Neural cell (in vitro differentiated cells): ENCODE data around the gene MAP4K5.

Experiments
- EP300 ChIP-seq: fragments of 450-650 bp; conservative IDR thresholded peaks from 2 replicates; pipeline ENCODE4 v1.6.1; 2014; ENCODE audit warnings: antibody characterized with exemption, mild to moderate bottlenecking, moderate library complexity; ENCODE audit not compliant: poor library complexity, severe bottlenecking
- EZH2 ChIP-seq: fragments of 200-600, 300-800 bp; shearing (Covaris generic), sonication (generic); IDR thresholded peaks from 2 replicates; pipeline ENCODE4 v1.6.1; 2014; ENCODE audit warnings: antibody characterized with exemption, low read length, borderline replicate concordance, mild to moderate bottlenecking; ENCODE audit not compliant: insufficient read depth, poor library complexity, severe bottlenecking
- MXI1 ChIP-seq: fragments of 450-650 bp; conservative IDR thresholded peaks from 2 replicates; pipeline ENCODE4 v1.6.1; 2014; ENCODE audit warnings: antibody characterized with exemption, mild to moderate bottlenecking; ENCODE audit not compliant: poor library complexity, severe bottlenecking
- POLR2AphosphoS5 ChIP-seq: IDR thresholded peaks from 2 replicates; pipeline ENCODE4 v1.6.1; 2012
- RAD21 ChIP-seq: fragments of 450-650 bp; conservative IDR thresholded peaks from 2 replicates; pipeline ENCODE4 v1.6.1; 2014; ENCODE audit warnings: antibody characterized with exemption, mild to moderate bottlenecking, moderate library complexity
- SMC3 ChIP-seq: fragments of 450-650 bp; conservative IDR thresholded peaks from 2 replicates; pipeline ENCODE4 v1.6.1; 2014; ENCODE audit warnings: antibody characterized with exemption, mild to moderate bottlenecking, moderate library complexity; ENCODE audit not compliant: poor library complexity
- TF ChIP-seq, protein P1 (sequence below): fragments of 450-650 bp; IDR thresholded peaks from 2 replicates; pipeline ENCODE4 v1.5.1; 2014; ENCODE audit warnings: antibody characterized with exemption, mild to moderate bottlenecking, moderate library complexity; ENCODE audit not compliant: poor library complexity, severe bottlenecking
- TF ChIP-seq, protein P2 (sequence below): IDR thresholded peaks from 2 replicates; pipeline ENCODE4 v1.6.1; 2012; ENCODE audit warnings: borderline replicate concordance

DNA sequence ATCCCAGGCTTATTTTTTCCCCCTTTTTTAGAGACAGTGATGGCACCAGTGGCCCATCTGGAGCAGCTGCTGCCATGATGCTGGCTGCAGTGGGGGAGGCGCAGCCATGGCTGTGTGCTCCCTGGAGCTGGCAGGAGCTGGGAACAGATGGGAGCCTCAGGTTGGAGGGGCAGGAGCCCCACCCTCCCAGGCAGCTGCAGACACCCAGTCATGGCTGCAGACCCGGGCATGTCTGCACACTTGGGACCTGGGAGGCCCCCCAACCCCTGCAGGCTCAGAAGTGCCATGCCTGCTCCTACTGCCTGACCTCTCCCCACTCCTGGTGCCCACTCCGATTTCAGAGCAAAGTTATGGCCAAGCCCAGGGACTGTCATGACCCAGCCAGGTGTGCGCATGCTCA lies 160.8 kb downstream of the MAP4K5 start:
- TF ChIP-seq RAD21 (no peak), MXI1 (no peak), EZH2 (no peak), SMC3 (no peak), EP300 (no peak), POLR2AphosphoS5 (no peak)
- TF ChIP-seq, protein P1, sequence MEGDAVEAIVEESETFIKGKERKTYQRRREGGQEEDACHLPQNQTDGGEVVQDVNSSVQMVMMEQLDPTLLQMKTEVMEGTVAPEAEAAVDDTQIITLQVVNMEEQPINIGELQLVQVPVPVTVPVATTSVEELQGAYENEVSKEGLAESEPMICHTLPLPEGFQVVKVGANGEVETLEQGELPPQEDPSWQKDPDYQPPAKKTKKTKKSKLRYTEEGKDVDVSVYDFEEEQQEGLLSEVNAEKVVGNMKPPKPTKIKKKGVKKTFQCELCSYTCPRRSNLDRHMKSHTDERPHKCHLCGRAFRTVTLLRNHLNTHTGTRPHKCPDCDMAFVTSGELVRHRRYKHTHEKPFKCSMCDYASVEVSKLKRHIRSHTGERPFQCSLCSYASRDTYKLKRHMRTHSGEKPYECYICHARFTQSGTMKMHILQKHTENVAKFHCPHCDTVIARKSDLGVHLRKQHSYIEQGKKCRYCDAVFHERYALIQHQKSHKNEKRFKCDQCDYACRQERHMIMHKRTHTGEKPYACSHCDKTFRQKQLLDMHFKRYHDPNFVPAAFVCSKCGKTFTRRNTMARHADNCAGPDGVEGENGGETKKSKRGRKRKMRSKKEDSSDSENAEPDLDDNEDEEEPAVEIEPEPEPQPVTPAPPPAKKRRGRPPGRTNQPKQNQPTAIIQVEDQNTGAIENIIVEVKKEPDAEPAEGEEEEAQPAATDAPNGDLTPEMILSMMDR, result no peak
- TF ChIP-seq, protein P2, sequence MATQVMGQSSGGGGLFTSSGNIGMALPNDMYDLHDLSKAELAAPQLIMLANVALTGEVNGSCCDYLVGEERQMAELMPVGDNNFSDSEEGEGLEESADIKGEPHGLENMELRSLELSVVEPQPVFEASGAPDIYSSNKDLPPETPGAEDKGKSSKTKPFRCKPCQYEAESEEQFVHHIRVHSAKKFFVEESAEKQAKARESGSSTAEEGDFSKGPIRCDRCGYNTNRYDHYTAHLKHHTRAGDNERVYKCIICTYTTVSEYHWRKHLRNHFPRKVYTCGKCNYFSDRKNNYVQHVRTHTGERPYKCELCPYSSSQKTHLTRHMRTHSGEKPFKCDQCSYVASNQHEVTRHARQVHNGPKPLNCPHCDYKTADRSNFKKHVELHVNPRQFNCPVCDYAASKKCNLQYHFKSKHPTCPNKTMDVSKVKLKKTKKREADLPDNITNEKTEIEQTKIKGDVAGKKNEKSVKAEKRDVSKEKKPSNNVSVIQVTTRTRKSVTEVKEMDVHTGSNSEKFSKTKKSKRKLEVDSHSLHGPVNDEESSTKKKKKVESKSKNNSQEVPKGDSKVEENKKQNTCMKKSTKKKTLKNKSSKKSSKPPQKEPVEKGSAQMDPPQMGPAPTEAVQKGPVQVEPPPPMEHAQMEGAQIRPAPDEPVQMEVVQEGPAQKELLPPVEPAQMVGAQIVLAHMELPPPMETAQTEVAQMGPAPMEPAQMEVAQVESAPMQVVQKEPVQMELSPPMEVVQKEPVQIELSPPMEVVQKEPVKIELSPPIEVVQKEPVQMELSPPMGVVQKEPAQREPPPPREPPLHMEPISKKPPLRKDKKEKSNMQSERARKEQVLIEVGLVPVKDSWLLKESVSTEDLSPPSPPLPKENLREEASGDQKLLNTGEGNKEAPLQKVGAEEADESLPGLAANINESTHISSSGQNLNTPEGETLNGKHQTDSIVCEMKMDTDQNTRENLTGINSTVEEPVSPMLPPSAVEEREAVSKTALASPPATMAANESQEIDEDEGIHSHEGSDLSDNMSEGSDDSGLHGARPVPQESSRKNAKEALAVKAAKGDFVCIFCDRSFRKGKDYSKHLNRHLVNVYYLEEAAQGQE, result no peak
